ENCODE measurements around the gene RMRP.

DNA sequence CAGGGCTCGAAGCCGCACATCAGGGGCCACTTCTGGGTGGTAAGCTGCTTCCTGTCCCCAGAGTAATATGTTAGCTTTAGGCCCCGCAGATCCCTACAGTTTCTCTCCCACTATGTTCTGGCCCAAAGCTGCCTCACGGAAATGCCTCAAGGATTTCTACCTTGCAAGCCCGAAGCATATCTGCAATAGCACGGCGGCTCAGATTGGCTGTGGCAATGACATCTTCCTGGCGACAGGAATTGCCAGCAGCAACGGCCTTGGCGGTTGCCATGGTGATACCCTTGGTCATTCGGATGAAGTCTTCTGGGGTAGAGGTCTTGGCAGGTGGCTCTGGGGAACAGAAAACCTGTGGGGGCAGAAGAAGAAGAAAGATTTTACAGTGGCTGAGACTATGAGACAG is 42.2 kb upstream of the RMRP start:
- TF ChIP-seq CTCF (IDR thresholded peaks at IDR 0.05) (no peak), POLR2A (IDR thresholded peaks at IDR 0.05) (no peak)
